GM18858 (cell line): ENCODE measurements around the gene RPLP2.

Experiments used
- ATAC-seq: cut with Tn5 transposase; IDR thresholded peaks from one replicate; pipeline ENCODE4 v1.9.1; 2021; ENCODE audit not compliant: unreplicated experiment

The RPLP2 gene

GRCh38 chr11:790721-791564 is 18.8 kb upstream of the RPLP2 start:
- ATAC-seq = no peak

- no peak for ATAC-seq
Measured at GRCh38 chr11:791658-792534, 17.9 kb upstream of the RPLP2 start.

- no peak for ATAC-seq
Measured at GRCh38 chr11:792535-792821, 17.3 kb upstream of the RPLP2 start.

GRCh38 chr11:792873-793272 is 16.9 kb upstream of the RPLP2 start:
- no peak for ATAC-seq

GRCh38 chr11:793556-793955 is 16.2 kb upstream of the RPLP2 start:
- no peak for ATAC-seq

GRCh38 chr11:794013-794765 is 15.6 kb upstream of the RPLP2 start:
- ATAC-seq = no peak

GRCh38 chr11:794766-795633 is 14.8 kb upstream of the RPLP2 start:
- no peak for ATAC-seq

GRCh38 chr11:795634-796564 is 13.9 kb upstream of the RPLP2 start:
- ATAC-seq = no peak

- no peak for ATAC-seq
Measured at GRCh38 chr11:796565-797295, 13.0 kb upstream of the RPLP2 start.

- ATAC-seq = peak; percentile 22
Measured at GRCh38 chr11:797296-798092, 12.3 kb upstream of the RPLP2 start.

- ATAC-seq = peak; percentile 45
Measured at GRCh38 chr11:798093-798713, 11.6 kb upstream of the RPLP2 start, which contains the start of gene SLC25A22. SLC25A22 (minus strand) TSS chr11:798281; CDS start chr11:795006, 3,275 bp downstream.

- no peak for ATAC-seq
Measured at GRCh38 chr11:799641-800316, 10.0 kb upstream of the RPLP2 start.

- no peak for ATAC-seq
Measured at GRCh38 chr11:800473-800872, 9.3 kb upstream of the RPLP2 start.

GRCh38 chr11:801097-801780 is 8.5 kb upstream of the RPLP2 start:
- no peak for ATAC-seq

GRCh38 chr11:802018-802617 is 7.6 kb upstream of the RPLP2 start:
- no peak for ATAC-seq
